ENCODE data around the gene TFF3. TPM values are rescaled to one million over a fixed set of nuclear protein-coding genes. Genes with fewer than 3 reads are reported as not detected.

Gene TFF3
- total and polyA plus RNA-seq, 2 of the 4 experiments (the other 2 are of a cell fraction), result not detected

GRCh38 chr21:42285569-42286245 is 29.5 kb downstream of the TFF3 start:
- peaks cover 18% of the 10 kb centered on the region; the same call in 1 of the 2 replicates for H3K36me3 ChIP-seq (ENCODE audit: control insufficient read depth, insufficient read depth, low read length)
- POLR2A ChIA-PET (ENCODE audit: unreplicated experiment), result no interaction called here
- no peaks in the 10 kb centered on the region for H3K79me1 ChIP-seq (ENCODE audit: low read depth in 1 of 2, low read length in 2 of 2)
- H2AFZ ChIP-seq (replicated peaks; ENCODE audit: low read length, poor library complexity), result no peak overlapping the region
- H3K9me3 ChIP-seq (ENCODE audit: control insufficient read depth, insufficient read depth, low read length), result peaks cover 2% of the 10 kb centered on the region; the same call in 1 of the 2 replicates
- no peak overlapping the region for H2AK5ac ChIP-seq (ENCODE audit: low read depth, low read length)
- no peak overlapping the region for H4K8ac ChIP-seq (ENCODE audit: low read depth in 2 of 2, low read length in 2 of 2)
- no peak overlapping the region for H3K4me2 ChIP-seq (ENCODE audit: low read depth, low read length)
- WGBS, 2 experiments (ENCODE audit: extremely low coverage in 2 of 2, insufficient read length in 1 of 2), result 80% methylated on average over 3 of the region's 13 CpGs; no CpG with 5 or more reads in 1 of the 2 experiments
- H2AK9ac ChIP-seq (replicated peaks; ENCODE audit: low read depth, low read length, poor library complexity), result no peak overlapping the region
- H3K18ac ChIP-seq (ENCODE audit: low read depth, low read length), result no peak overlapping the region
- no peaks in the 10 kb centered on the region for H4K20me1 ChIP-seq (ENCODE audit: insufficient read depth, low read length)
- H2BK120ac ChIP-seq (ENCODE audit: low read depth, low read length), result no peak overlapping the region
- intact Hi-C loops (cut with micrococcal nuclease) (no loop called here), in situ Hi-C loops (cut with MboI; ENCODE audit: low sequenced_read_pairs) (no loop called here), dilution Hi-C loops (cut with HindIII; ENCODE audit: low sequenced_read_pairs, unreplicated experiment) (no loop called here)
- no peak overlapping the region for H4K5ac ChIP-seq (ENCODE audit: low read depth, low read length)
- H3K27ac ChIP-seq (ENCODE audit: insufficient read depth, low read length), result no peak overlapping the region
- no peak overlapping the region for H3K56ac ChIP-seq (ENCODE audit: extremely low read depth, insufficient read depth, low read length)
- H3K4ac ChIP-seq (ENCODE audit: low read depth, low read length), result no peak overlapping the region
- BruUV-seq (replicated peaks), result no TSS peak
- CTCF ChIA-PET, result no interaction called here
- H3K23ac ChIP-seq (ENCODE audit: low read depth, low read length), result no peak overlapping the region
- no peaks in the 10 kb centered on the region; the same call in 1 of the 2 replicates for H3K9me1 ChIP-seq (ENCODE audit: insufficient read depth, low read length)
- no peak overlapping the region for H2BK15ac ChIP-seq (ENCODE audit: low read depth, low read length)
- H3K14ac ChIP-seq (replicated peaks; ENCODE audit: low read depth, low read length), result no peak overlapping the region
- DNase-seq (no peak), ATAC-seq (ENCODE audit: low read depth) (no peak)
- H3K9ac ChIP-seq (ENCODE audit: low read depth, low read length), result no peak overlapping the region
- H3K27me3 ChIP-seq (ENCODE audit: control insufficient read depth, insufficient read depth, low read length), result no peaks in the 10 kb centered on the region
- H3K4me1 ChIP-seq (ENCODE audit: control insufficient read depth, insufficient read depth, low read length), result peaks cover 2% of the 10 kb centered on the region; the same call in 1 of the 2 replicates
- H4K91ac ChIP-seq (ENCODE audit: insufficient read depth, low read depth, low read length), result no peak overlapping the region
- H3K4me3 ChIP-seq (ENCODE audit: insufficient read depth, low read depth, low read length), result no peak overlapping the region
- H2BK20ac ChIP-seq (ENCODE audit: low read depth, low read length), result no peak overlapping the region
- TF ChIP-seq MXI1 (IDR thresholded peaks at IDR 0.05; ENCODE audit: borderline replicate concordance, low read depth, low read length) (no peak), BHLHE40 (IDR thresholded peaks at IDR 0.05; ENCODE audit: low read depth, low read length) (no peak), MAZ (IDR thresholded peaks at IDR 0.05; ENCODE audit: borderline replicate concordance, low read depth, low read length) (no peak), CHD1 (IDR thresholded peaks at IDR 0.05; ENCODE audit: low read depth, low read length) (no peak), MAFK (IDR thresholded peaks at IDR 0.05; ENCODE audit: low read depth, low read length) (no peak), SMC3 (IDR thresholded peaks at IDR 0.05; ENCODE audit: low read depth, low read length) (no peak), RFX5 (IDR thresholded peaks at IDR 0.05; ENCODE audit: low read depth, low read length) (no peak), CEBPB (IDR thresholded peaks at IDR 0.05; ENCODE audit: low read depth, low read length) (no peak), ELK1 (IDR thresholded peaks at IDR 0.05; ENCODE audit: borderline replicate concordance, low read depth, low read length) (no peak), RAD21 (IDR thresholded peaks at IDR 0.05; ENCODE audit: low read length) (no peak), NFE2L2 (IDR thresholded peaks at IDR 0.05; ENCODE audit: low read depth, low read length) (no peak)
- no peak overlapping the region for H2BK5ac ChIP-seq (ENCODE audit: low read depth, low read length, poor library complexity, severe bottlenecking)
